ENCODE data around the gene PRMT7.

- no peak for TF ChIP-seq CTCF (conservative IDR thresholded peaks at IDR 0.05; ENCODE audit: low read length)
- TF ChIP-seq EZH2phosphoT487 (IDR thresholded peaks at IDR 0.05; ENCODE audit: borderline replicate concordance) = no peak
These were observed 61.5 kb downstream of the PRMT7 start for GRCh38 chr16:68372381-68372720.
